HCT116 (cell line): ENCODE measurements around the gene RXRA. TPM values are rescaled to one million over a fixed set of nuclear protein-coding genes. Genes with fewer than 3 reads are reported as not detected.

Experiments used
- ATAC-seq: fragments of 200-7000 bp; cut with Tn5 transposase; 2 replicates; pipeline ENCODE4 v1.9.1; 2020; ENCODE audit warnings: mild to moderate bottlenecking, moderate library complexity
- BruUV-seq: library from RNA; stranded (reverse); fragments of 400-500 nt; replicated peaks from 2 replicates; lab custom pipeline; 2021; lab: Mats Ljungman, UMichigan
- CTCF ChIA-PET: fragments of 300-600 bp; sonication (Branson Sonifier 250); formaldehyde crosslinking; loops from one replicate; lab custom pipeline; 2021; ENCODE audit warnings: antibody characterized with exemption; lab: Charles Lee
- POLR2A ChIA-PET: fragments of 300-600, 350-600 bp; sonication (Branson Sonifier 250); formaldehyde crosslinking; loops from one replicate; lab custom pipeline; 2021; ENCODE audit warnings: antibody characterized with exemption; lab: Charles Lee
- RAD21 ChIA-PET, 2 experiments: fragments of 300-600 bp; sonication (Branson Sonifier 250); formaldehyde crosslinking; loops; one replicate each; lab custom pipeline; 2023; ENCODE audit warnings: low total read pairs in 2 of 2; ENCODE audit not compliant: uncharacterized antibody in 2 of 2, unreplicated experiment in 2 of 2, low non-redundant PET in 1 of 2; lab: Charles Lee
- DNase-seq: peaks from one replicate; pipeline ENCODE4 v3.0.0-alpha.2; 2010; ENCODE audit warnings: low read depth, low spot score
- H2AFZ ChIP-seq: fragments of 200-600 bp; shearing (Covaris generic), sonication (generic); 2 replicates; pipeline ENCODE4 v1.6.1; 2017; ENCODE audit warnings: low read depth, mixed run types, mixed read lengths, antibody characterized with exemption, low read length; ENCODE audit not compliant: poor library complexity, severe bottlenecking
- H3K27ac ChIP-seq: 2 replicates; pipeline ENCODE4 v1.5.1; 2012; ENCODE audit warnings: low read depth, low read length
- H3K27me3 ChIP-seq: fragments of 200-600 bp; sonication (generic); 2 replicates; pipeline ENCODE4 v1.6.1; 2016; ENCODE audit warnings: mixed run types, low read length, mixed read lengths; ENCODE audit not compliant: insufficient read depth
- H3K36me3 ChIP-seq, 2 experiments: fragments of 200-500 bp in 1 of 2; fragments of 200-600 bp in 1 of 2; sonication (Bioruptor generic) in 1 of 2; sonication (generic) in 1 of 2; 2 replicates each; pipeline versions ENCODE4 v1.5.1 to v1.6.1; 2014 to 2016; ENCODE audit warnings: low read length in 2 of 2, inconsistent platforms in 1 of 2, mixed read lengths in 1 of 2, mixed run types in 1 of 2; ENCODE audit not compliant: insufficient read depth in 2 of 2, control insufficient read depth in 1 of 2
- H3K4me1 ChIP-seq, 2 experiments: fragments of 200-600 bp in 1 of 2; sonication (generic) in 1 of 2; 2 replicates each; pipeline versions ENCODE4 v1.5.1 to v1.6.1; 2012 to 2017; ENCODE audit warnings: low read length in 2 of 2, inconsistent platforms in 1 of 2, mild to moderate bottlenecking in 1 of 2, mixed read lengths in 1 of 2, mixed run types in 1 of 2, moderate library complexity in 1 of 2; ENCODE audit not compliant: insufficient read depth in 2 of 2, control insufficient read depth in 1 of 2
- H3K4me2 ChIP-seq: fragments of 200-600 bp; sonication (generic); 2 replicates; pipeline ENCODE4 v1.6.1; 2017; ENCODE audit warnings: mixed run types, low read length, mixed read lengths
- H3K4me3 ChIP-seq, 2 experiments: fragments of 200-600 bp in 1 of 2; sonication (generic) in 1 of 2; replicated peaks in 1 of 2; 2 replicates each; pipeline ENCODE4 v1.5.1; 2011 to 2016; ENCODE audit warnings: low read length in 2 of 2, control low read depth in 1 of 2, low read depth in 1 of 2, mild to moderate bottlenecking in 1 of 2, mixed read lengths in 1 of 2, mixed run types in 1 of 2
- H3K79me2 ChIP-seq: fragments of 200-600 bp; sonication (generic); 2 replicates; pipeline ENCODE4 v1.6.1; 2017; ENCODE audit warnings: mild to moderate bottlenecking, mixed run types, low read length, moderate library complexity, mixed read lengths; ENCODE audit not compliant: insufficient read depth
- H3K9ac ChIP-seq: fragments of 200-600 bp; sonication (generic); 2 replicates; pipeline ENCODE4 v1.6.1; 2016; ENCODE audit warnings: low read length, mixed read lengths
- H3K9me2 ChIP-seq: fragments of 200-600 bp; sonication (generic), shearing (Covaris generic); 2 replicates; pipeline ENCODE4 v1.6.1; 2017; ENCODE audit warnings: mixed run types, mild to moderate bottlenecking, moderate library complexity; ENCODE audit not compliant: insufficient read depth
- H3K9me3 ChIP-seq, 2 experiments: fragments of 200-500 bp in 1 of 2; fragments of 200-600 bp in 1 of 2; sonication (Bioruptor generic) in 1 of 2; sonication (generic) in 1 of 2; 2 replicates each; pipeline ENCODE4 v1.6.1; 2014 to 2017; ENCODE audit warnings: low read length in 2 of 2, mixed read lengths in 2 of 2, inconsistent platforms in 1 of 2, low read depth in 1 of 2, mild to moderate bottlenecking in 1 of 2, mixed run types in 1 of 2, moderate library complexity in 1 of 2; ENCODE audit not compliant: control insufficient read depth in 1 of 2, insufficient read depth in 1 of 2
- H4K20me1 ChIP-seq: fragments of 200-600 bp; sonication (generic), shearing (Covaris generic); 2 replicates; pipeline ENCODE4 v1.6.1; 2017; ENCODE audit warnings: mixed run types, mild to moderate bottlenecking, moderate library complexity; ENCODE audit not compliant: insufficient read depth
- ATF3 ChIP-seq: IDR thresholded peaks from 2 replicates; pipeline ENCODE4 v1.6.1; 2012
- CEBPB ChIP-seq: IDR thresholded peaks from 2 replicates; pipeline ENCODE4 v1.6.1; 2012; ENCODE audit warnings: low read depth
- EGR1 ChIP-seq: IDR thresholded peaks from 2 replicates; pipeline ENCODE4 v1.6.1; 2012; ENCODE audit warnings: low read depth
- ELF1 ChIP-seq: IDR thresholded peaks from 2 replicates; pipeline ENCODE4 v1.6.1; 2012; ENCODE audit warnings: low read depth, borderline replicate concordance
- FOSL1 ChIP-seq: IDR thresholded peaks from 2 replicates; pipeline ENCODE4 v1.6.1; 2012; ENCODE audit warnings: low read depth
- RAD21 ChIP-seq: IDR thresholded peaks from 2 replicates; pipeline ENCODE4 v1.6.1; 2012; ENCODE audit warnings: low read depth, mild to moderate bottlenecking
- REST ChIP-seq: IDR thresholded peaks from 2 replicates; pipeline ENCODE4 v1.6.1; 2012; ENCODE audit warnings: low read depth
- SIN3A ChIP-seq: IDR thresholded peaks from 2 replicates; pipeline ENCODE4 v1.6.1; 2012; ENCODE audit warnings: low read depth
- SP1 ChIP-seq: IDR thresholded peaks from 2 replicates; pipeline ENCODE4 v1.6.1; 2012; ENCODE audit warnings: low read depth
- TCF7L2 ChIP-seq: IDR thresholded peaks from 2 replicates; pipeline ENCODE4 v1.7.0; 2011; ENCODE audit warnings: borderline replicate concordance, inconsistent platforms; ENCODE audit not compliant: insufficient read depth, insufficient read length; ENCODE audit errors: extremely low read depth
- YY1 ChIP-seq: IDR thresholded peaks from 2 replicates; pipeline ENCODE4 v1.6.1; 2011; ENCODE audit warnings: low read length, low read depth, moderate library complexity, mild to moderate bottlenecking; ENCODE audit not compliant: insufficient replicate concordance; ENCODE audit errors: extremely low read depth
- ZBTB33 ChIP-seq: IDR thresholded peaks from 2 replicates; pipeline ENCODE4 v1.6.1; 2011; ENCODE audit warnings: mild to moderate bottlenecking, low read length, moderate library complexity; ENCODE audit not compliant: insufficient replicate concordance; ENCODE audit errors: extremely low read depth
- ZFX ChIP-seq: fragments of 450-650 bp; IDR thresholded peaks from 2 replicates; pipeline ENCODE4 v1.6.1; 2017
- intact Hi-C: fragments of 100-400 bp; cut with micrococcal nuclease; formaldehyde crosslinking; loops from 2 replicates; pipeline ENCODE4 v1.10.0; 2022
- total RNA-seq: library from RNA; stranded (reverse); gene quantifications from one replicate; pipeline ENCODE4 v1.2.1, GENCODE V29; 2021; ENCODE audit not compliant: unreplicated experiment

Gene RXRA
- total RNA-seq, 1 experiment from 2014 or later = 43.9 TPM

GRCh38 chr9:134440636-134441226 is 114.5 kb downstream of the RXRA start:
- Histone ChIP-seq H3K4me1 (peaks cover 6 to 8% of the 10 kb centered on the region in 2 experiments; a peak in 3 of 4 replicates), H3K9ac (no peak overlapping the region), H3K4me3 (no peak overlapping the region), H3K79me2 (no peaks in the 10 kb centered on the region), H3K27ac (no peak overlapping the region), H3K27me3 (no peaks in the 10 kb centered on the region), H3K4me2 (no peak overlapping the region), H3K9me2 (no peaks in the 10 kb centered on the region), H4K20me1 (no peaks in the 10 kb centered on the region), H2AFZ (no peak overlapping the region), H3K9me3 (no peaks in the 10 kb centered on the region; a peak in 1 of 4 replicates), H3K36me3 (no peaks in the 10 kb centered on the region)
- TF ChIP-seq CEBPB = no peak
- TF ChIP-seq TCF7L2 = no peak
- no peak for TF ChIP-seq ZBTB33
- TF ChIP-seq SP1 = no peak
- no peak for TF ChIP-seq REST
- TF ChIP-seq ZFX = no peak
- TF ChIP-seq FOSL1 = no peak
- no peak for TF ChIP-seq SIN3A
- TF ChIP-seq ATF3 = no peak
- TF ChIP-seq EGR1 = no peak
- no peak for TF ChIP-seq ELF1
- no peak for TF ChIP-seq RAD21
- no peak for TF ChIP-seq YY1
- DNase-seq (no peak), ATAC-seq (no peak)
- ChIA-PET CTCF (no interaction called here), POLR2A (no interaction called here), RAD21 (no interaction called here)
- no TSS peak for BruUV-seq
- intact Hi-C loops = loop anchor here (5.0 kb wide), 1 partner anchor 118 kb away; no protein-coding TSS in a partner anchor
